Endothelial cell of umbilical vein (primary cell): ENCODE data around the gene IL32.

Experiments
- POLR2A ChIP-seq: IDR thresholded peaks from 2 replicates; pipeline ENCODE4 v1.6.1; 2012; ENCODE audit warnings: low read depth, mild to moderate bottlenecking, control low read depth, low read length
- TF ChIP-seq, protein P1 (sequence below), 2 donors: IDR thresholded peaks; 1 replicate in 1 of 2; 2 replicates in 1 of 2; pipeline ENCODE4 v1.5.1; 2011; ENCODE audit warnings: low read length in 2 of 2, mild to moderate bottlenecking in 2 of 2, moderate library complexity in 2 of 2, control low read depth in 1 of 2, inconsistent platforms in 1 of 2, low read depth in 1 of 2; ENCODE audit not compliant: insufficient read depth in 1 of 2; ENCODE audit errors: extremely low read depth in 1 of 2

DNA sequence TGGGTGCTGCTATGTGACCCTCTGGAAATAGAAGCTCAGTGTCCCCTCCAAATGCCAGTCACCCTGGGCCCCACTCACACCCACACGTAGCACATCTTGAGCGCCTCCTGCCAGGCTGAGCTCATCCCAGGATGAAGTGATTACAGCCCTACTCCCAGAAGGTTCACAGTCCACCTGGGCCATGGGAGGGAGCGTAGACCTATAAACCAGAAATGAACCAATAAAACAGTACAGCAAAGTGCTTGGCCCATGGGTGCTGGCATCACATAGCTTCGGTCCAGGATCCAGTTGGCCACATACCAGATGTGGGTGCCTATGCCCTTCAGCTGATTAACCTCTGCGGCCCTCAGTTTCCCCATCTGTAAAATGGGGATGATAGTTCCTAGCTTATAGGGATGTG is 26.5 kb upstream of the IL32 start:
- TF ChIP-seq, protein P1, sequence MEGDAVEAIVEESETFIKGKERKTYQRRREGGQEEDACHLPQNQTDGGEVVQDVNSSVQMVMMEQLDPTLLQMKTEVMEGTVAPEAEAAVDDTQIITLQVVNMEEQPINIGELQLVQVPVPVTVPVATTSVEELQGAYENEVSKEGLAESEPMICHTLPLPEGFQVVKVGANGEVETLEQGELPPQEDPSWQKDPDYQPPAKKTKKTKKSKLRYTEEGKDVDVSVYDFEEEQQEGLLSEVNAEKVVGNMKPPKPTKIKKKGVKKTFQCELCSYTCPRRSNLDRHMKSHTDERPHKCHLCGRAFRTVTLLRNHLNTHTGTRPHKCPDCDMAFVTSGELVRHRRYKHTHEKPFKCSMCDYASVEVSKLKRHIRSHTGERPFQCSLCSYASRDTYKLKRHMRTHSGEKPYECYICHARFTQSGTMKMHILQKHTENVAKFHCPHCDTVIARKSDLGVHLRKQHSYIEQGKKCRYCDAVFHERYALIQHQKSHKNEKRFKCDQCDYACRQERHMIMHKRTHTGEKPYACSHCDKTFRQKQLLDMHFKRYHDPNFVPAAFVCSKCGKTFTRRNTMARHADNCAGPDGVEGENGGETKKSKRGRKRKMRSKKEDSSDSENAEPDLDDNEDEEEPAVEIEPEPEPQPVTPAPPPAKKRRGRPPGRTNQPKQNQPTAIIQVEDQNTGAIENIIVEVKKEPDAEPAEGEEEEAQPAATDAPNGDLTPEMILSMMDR (IDR thresholded peaks at IDR 0.05; ENCODE audit: extremely low read depth in 1 of 2, insufficient read depth in 1 of 2, low read depth in 1 of 2, low read length in 2 of 2): no peak
- TF ChIP-seq POLR2A: no peak
